GM12878 (cell line): ENCODE measurements around the gene MYNN. TPM values are rescaled to one million over a fixed set of nuclear protein-coding genes. Genes with fewer than 3 reads are reported as not detected.

ENCODE experiments used
- ATAC-seq: fragments of 200-7000 bp; cut with Tn5 transposase; 3 replicates; pipeline ENCODE4 v1.9.1; 2020; ENCODE audit warnings: mild to moderate bottlenecking, moderate library complexity
- BruUV-seq: library from RNA; stranded (reverse); fragments of 400-500 nt; replicated peaks from 2 replicates; lab custom pipeline; 2021; lab: Mats Ljungman, UMichigan
- CTCF ChIA-PET: fragments of 300-600 bp; sonication (Branson Sonifier 250); formaldehyde crosslinking; extraction: SDS; loops from one replicate; lab custom pipeline; 2021; ENCODE audit warnings: inconsistent platforms; lab: Yijun Ruan, JAX
- POLR2A ChIA-PET: fragments of 350-600 bp; formaldehyde crosslinking; extraction: SDS; loops from one replicate; lab custom pipeline; 2021; ENCODE audit warnings: inconsistent platforms; lab: Charles Lee
- RAD21 ChIA-PET: fragments of 300-600 bp; sonication (Branson Sonifier 250); formaldehyde crosslinking; loops from one replicate; lab custom pipeline; 2023; ENCODE audit warnings: antibody characterized with exemption; ENCODE audit not compliant: unreplicated experiment; lab: Charles Lee
- SMC1A ChIA-PET: fragments of 300-600 bp; sonication (Branson Sonifier 250); formaldehyde crosslinking; loops from one replicate; lab custom pipeline; 2023; ENCODE audit not compliant: unreplicated experiment, uncharacterized antibody; lab: Charles Lee
- DNase-seq: peaks from one replicate; pipeline ENCODE4 v3.0.0-alpha.2; 2011; ENCODE audit warnings: low read depth, low spot score
- FAIRE-seq: peaks from 3 replicates; lab custom pipeline; 2011; peaks lifted over from hg19 to GRCh38; lab: Jason Lieb, UNC
- H2AFZ ChIP-seq: 2 replicates; pipeline ENCODE4 v1.6.0; 2011; ENCODE audit warnings: low read depth, low read length, control low read depth; ENCODE audit not compliant: control insufficient read depth
- H3K27ac ChIP-seq: 2 replicates; pipeline ENCODE4 v1.5.1; 2011; ENCODE audit warnings: control low read depth; ENCODE audit not compliant: control insufficient read depth, insufficient read depth
- H3K27me3 ChIP-seq, 2 experiments: replicated peaks in 1 of 2; 2 replicates each; pipeline versions ENCODE4 v1.6.0 to v1.6.1; 2011; ENCODE audit warnings: low read length in 1 of 2; ENCODE audit not compliant: control insufficient read depth in 2 of 2, insufficient read depth in 2 of 2
- H3K36me3 ChIP-seq, 2 experiments: 2 replicates each; pipeline ENCODE4 v1.5.1; 2011; ENCODE audit warnings: low read length in 1 of 2; ENCODE audit not compliant: control insufficient read depth in 2 of 2, insufficient read depth in 2 of 2
- H3K4me1 ChIP-seq: 2 replicates; pipeline ENCODE4 v1.6.1; 2011; ENCODE audit warnings: mild to moderate bottlenecking, low read length, moderate library complexity, mixed read lengths; ENCODE audit not compliant: control insufficient read depth, insufficient read depth
- H3K4me2 ChIP-seq: 2 replicates; pipeline ENCODE4 v1.6.0; 2011; ENCODE audit warnings: control low read depth; ENCODE audit not compliant: control insufficient read depth, insufficient read depth
- H3K4me3 ChIP-seq: fragments of 200-600 bp; sonication (generic); 2 replicates; pipeline ENCODE4 v1.5.1; 2016
- H3K79me2 ChIP-seq: 2 replicates; pipeline ENCODE4 v1.6.0; 2011; ENCODE audit warnings: low read length; ENCODE audit not compliant: control insufficient read depth, insufficient read depth
- H3K9ac ChIP-seq: 2 replicates; pipeline ENCODE4 v1.8.0; 2011; ENCODE audit warnings: low read length, control low read depth, mixed read lengths; ENCODE audit not compliant: control insufficient read depth, insufficient read depth
- H3K9me3 ChIP-seq: replicated peaks from 3 replicates; pipeline ENCODE4 v1.5.1; 2011; ENCODE audit warnings: mild to moderate bottlenecking, low read length; ENCODE audit not compliant: control insufficient read depth, insufficient read depth
- H4K20me1 ChIP-seq: 2 replicates; pipeline ENCODE4 v1.6.0; 2011; ENCODE audit not compliant: control insufficient read depth, insufficient read depth
- EP300 ChIP-seq, 2 experiments: fragments of 150-350 bp in 1 of 2; IDR thresholded peaks; 2 replicates each; pipeline ENCODE4 v1.6.1; 2011 to 2012; ENCODE audit warnings: low read depth in 2 of 2, low read length in 2 of 2, borderline replicate concordance in 1 of 2, improper control_type of control experiment in 1 of 2, inconsistent platforms in 1 of 2; ENCODE audit not compliant: control insufficient read depth in 1 of 2
- JUND ChIP-seq: IDR thresholded peaks from 2 replicates; pipeline ENCODE4 v1.6.1; 2012; ENCODE audit warnings: low read depth, mild to moderate bottlenecking, low read length, improper control_type of control experiment, moderate library complexity
- MTA2 ChIP-seq: fragments of 450-650 bp; IDR thresholded peaks from 2 replicates; pipeline ENCODE4 v1.6.1; 2016; ENCODE audit warnings: low read depth, mild to moderate bottlenecking, moderate library complexity
- NFXL1 ChIP-seq: fragments of 450-650 bp; IDR thresholded peaks from 2 replicates; pipeline ENCODE4 v1.6.1; 2017; ENCODE audit warnings: antibody characterized with exemption, mild to moderate bottlenecking, borderline replicate concordance
- RUNX3 ChIP-seq: IDR thresholded peaks from 2 replicates; pipeline ENCODE4 v1.6.1; 2012; ENCODE audit warnings: low read length, inconsistent platforms
- SIX5 ChIP-seq: IDR thresholded peaks from 2 replicates; pipeline ENCODE4 v1.6.1; 2011; ENCODE audit warnings: mild to moderate bottlenecking, low read depth, low read length, moderate library complexity; ENCODE audit not compliant: severe bottlenecking
- STAT3 ChIP-seq: IDR thresholded peaks from 2 replicates; pipeline ENCODE4 v1.6.1; 2011; ENCODE audit warnings: low read depth, low read length, improper control_type of control experiment
- TAF1 ChIP-seq: IDR thresholded peaks from 2 replicates; pipeline ENCODE4 v1.6.1; 2011; ENCODE audit warnings: mild to moderate bottlenecking, low read depth, low read length, borderline replicate concordance
- TCF3 ChIP-seq: IDR thresholded peaks from 2 replicates; pipeline ENCODE4 v1.6.1; 2012; ENCODE audit warnings: low read depth, mild to moderate bottlenecking, low read length, borderline replicate concordance; ENCODE audit not compliant: insufficient read depth
- WRNIP1 ChIP-seq: IDR thresholded peaks from 2 replicates; pipeline ENCODE4 v1.6.1; 2011; ENCODE audit warnings: low read depth, low read length, improper control_type of control experiment, borderline replicate concordance
- YY1 ChIP-seq: IDR thresholded peaks from 2 replicates; pipeline ENCODE4 v1.6.1; 2011; ENCODE audit warnings: low read depth, mild to moderate bottlenecking, low read length
- WGBS: methylation state at CpG from one replicate; pipeline ENCODE4 v1.1.6; 2016; ENCODE audit warnings: low lambda C conversion rate; ENCODE audit not compliant: insufficient replicate concordance, insufficient coverage; ENCODE audit errors: missing lambda C conversion rate; 5-methylcytosine and 5-hydroxymethylcytosine counted together
- in situ Hi-C: fragments of 300-500 bp; cut with MboI; formaldehyde crosslinking; loops from 9 replicates; pipeline ENCODE4 v1.14.3; 2018; ENCODE audit warnings: mixed read lengths
- intact Hi-C: fragments of 100-400 bp; cut with micrococcal nuclease; formaldehyde crosslinking; loops from one replicate; pipeline ENCODE4 v1.14.2; 2022; ENCODE audit not compliant: unreplicated experiment
- polyA plus RNA-seq, 11 experiments: library from polyadenylated mRNA; depleted of rRNA in 4 of 11; unstranded in 6 of 11; stranded (reverse) in 5 of 11; fragments of >200 nt; fragmentation: Nextera tagmentation in 4 of 11; fragmentation: Illumina TruSeq in 1 of 11; extraction: Ambion mirVana in 4 of 11; extraction: Trizol in 1 of 11; gene quantifications; 1 replicate in 1 of 11; 2 replicates in 10 of 11; pipeline versions ENCODE4 v1.2.1 to v1.2.3, GENCODE V29; 2011 to 2016; ENCODE audit warnings: inconsistent platforms in 2 of 11, missing spikeins in 2 of 11, low read depth in 1 of 11
- total RNA-seq, 4 experiments: library from RNA; depleted of rRNA in 3 of 4; stranded (reverse); fragments of >200 nt in 3 of 4; fragmentation: Illumina TruSeq in 1 of 4; extraction: Trizol in 1 of 4; gene quantifications; 2 replicates each; pipeline versions ENCODE4 v1.2.1 to v1.2.3, GENCODE V29; 2013 to 2021
- TF ChIP-seq, protein P1 (sequence below): fragments of 450-650 bp; IDR thresholded peaks from 2 replicates; pipeline ENCODE4 v1.6.1; 2016; ENCODE audit warnings: mild to moderate bottlenecking
- TF ChIP-seq, protein P2 (sequence below): fragments of 450-650 bp; IDR thresholded peaks from 2 replicates; pipeline ENCODE4 v1.6.1; 2017; ENCODE audit warnings: mild to moderate bottlenecking

MYNN gene
- total and polyA plus RNA-seq, 10 of the 15 experiments (the other 5 are each of a cell fraction or from before 2014, with no cell fraction given) = 8.8 to 20.5 (median 15.8) TPM

DNA sequence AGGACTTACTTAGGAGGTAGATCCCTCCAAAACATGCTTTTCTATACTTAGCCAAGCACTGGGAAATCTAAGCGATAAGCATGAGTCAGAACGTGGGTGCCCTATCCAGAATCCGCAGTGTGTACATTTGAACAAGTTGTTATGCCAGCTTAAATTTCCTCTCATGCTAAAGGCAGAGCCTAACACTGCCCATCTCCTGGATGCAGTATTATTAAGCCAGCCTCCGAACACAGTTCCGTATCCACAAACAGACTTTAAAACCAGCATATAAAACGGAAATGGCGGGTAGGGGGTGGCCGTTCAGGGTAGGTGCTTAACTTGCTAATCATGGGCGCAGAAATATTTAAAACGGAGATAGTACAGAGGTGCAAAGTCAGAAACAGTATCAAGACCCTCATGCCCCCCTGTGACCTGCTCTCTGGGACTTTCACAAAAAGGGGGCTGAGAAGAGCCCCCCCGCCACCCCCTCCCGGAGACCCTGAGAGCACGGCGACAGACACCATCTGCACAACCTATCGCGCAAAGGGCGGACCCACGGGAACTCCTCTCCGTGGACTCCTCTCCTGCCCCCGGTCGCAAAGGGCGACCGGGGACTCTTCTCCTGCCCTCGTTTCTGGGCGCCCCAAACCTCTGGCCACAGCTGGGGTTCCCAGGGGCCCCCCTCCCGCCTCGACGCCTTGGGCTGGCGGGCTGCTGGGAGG lies 38.6 kb downstream of the MYNN start:
- no peaks in the 10 kb centered on the region for H3K27me3 ChIP-seq

More for the DNA sequence above, 38.6 kb downstream of the MYNN start:
- H2AFZ ChIP-seq = peak overlapping the region; percentile 94
- H3K4me3 ChIP-seq = peak overlapping the region; percentile 71
- RAD21 ChIA-PET = interaction anchor here (1.0 to 1.2 kb wide), 2 partner anchors 14 to 38 kb away, joined by 3 read pairs; no protein-coding TSS in a partner anchor
- no TSS peak for BruUV-seq
- CTCF ChIA-PET = interaction anchor here (0.6 to 1.9 kb wide), 5 partner anchors 17 to 232 kb away, joined by 3 to 5 read pairs (median 4); partner anchors contain the start of gene MYNN
- POLR2A ChIA-PET = interaction anchor here (0.9 kb wide), 1 partner anchor 156 kb away, joined by 3 read pairs; no protein-coding TSS in a partner anchor
- no peaks in the 10 kb centered on the region for H4K20me1 ChIP-seq
- SMC1A ChIA-PET = interaction anchor here (0.6 to 1.2 kb wide), 4 partner anchors 21 to 54 kb away, joined by 3 read pairs; partner anchors contain the start of gene MYNN
- peak overlapping the region; percentile 100 for H3K4me2 ChIP-seq
- intact Hi-C loops (no loop called here), in situ Hi-C loops (no loop called here)
- no peak for TF ChIP-seq EP300 (IDR thresholded peaks at IDR 0.05; ENCODE audit: borderline replicate concordance in 1 of 2, control insufficient read depth in 1 of 2, low read depth in 2 of 2, low read length in 2 of 2)
- TF ChIP-seq JUND = no peak
- no peak for TF ChIP-seq WRNIP1
- TF ChIP-seq SIX5 = no peak
- TF ChIP-seq STAT3 = no peak
- TF ChIP-seq, protein P1, sequence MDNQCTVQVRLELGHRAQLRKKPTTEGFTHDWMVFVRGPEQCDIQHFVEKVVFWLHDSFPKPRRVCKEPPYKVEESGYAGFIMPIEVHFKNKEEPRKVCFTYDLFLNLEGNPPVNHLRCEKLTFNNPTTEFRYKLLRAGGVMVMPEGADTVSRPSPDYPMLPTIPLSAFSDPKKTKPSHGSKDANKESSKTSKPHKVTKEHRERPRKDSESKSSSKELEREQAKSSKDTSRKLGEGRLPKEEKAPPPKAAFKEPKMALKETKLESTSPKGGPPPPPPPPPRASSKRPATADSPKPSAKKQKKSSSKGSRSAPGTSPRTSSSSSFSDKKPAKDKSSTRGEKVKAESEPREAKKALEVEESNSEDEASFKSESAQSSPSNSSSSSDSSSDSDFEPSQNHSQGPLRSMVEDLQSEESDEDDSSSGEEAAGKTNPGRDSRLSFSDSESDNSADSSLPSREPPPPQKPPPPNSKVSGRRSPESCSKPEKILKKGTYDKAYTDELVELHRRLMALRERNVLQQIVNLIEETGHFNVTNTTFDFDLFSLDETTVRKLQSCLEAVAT = no peak
- 0 out of 2 replicates have a peak, but pooled peaks have one; percentile 9 for TF ChIP-seq RUNX3
- TF ChIP-seq NFXL1 = 0 out of 2 replicates have a peak, but pooled peaks have one; percentile 3
- peak; percentile 64 for TF ChIP-seq YY1
- no peak for TF ChIP-seq TCF3
- TF ChIP-seq MTA2 = no peak
- TF ChIP-seq, protein P2, sequence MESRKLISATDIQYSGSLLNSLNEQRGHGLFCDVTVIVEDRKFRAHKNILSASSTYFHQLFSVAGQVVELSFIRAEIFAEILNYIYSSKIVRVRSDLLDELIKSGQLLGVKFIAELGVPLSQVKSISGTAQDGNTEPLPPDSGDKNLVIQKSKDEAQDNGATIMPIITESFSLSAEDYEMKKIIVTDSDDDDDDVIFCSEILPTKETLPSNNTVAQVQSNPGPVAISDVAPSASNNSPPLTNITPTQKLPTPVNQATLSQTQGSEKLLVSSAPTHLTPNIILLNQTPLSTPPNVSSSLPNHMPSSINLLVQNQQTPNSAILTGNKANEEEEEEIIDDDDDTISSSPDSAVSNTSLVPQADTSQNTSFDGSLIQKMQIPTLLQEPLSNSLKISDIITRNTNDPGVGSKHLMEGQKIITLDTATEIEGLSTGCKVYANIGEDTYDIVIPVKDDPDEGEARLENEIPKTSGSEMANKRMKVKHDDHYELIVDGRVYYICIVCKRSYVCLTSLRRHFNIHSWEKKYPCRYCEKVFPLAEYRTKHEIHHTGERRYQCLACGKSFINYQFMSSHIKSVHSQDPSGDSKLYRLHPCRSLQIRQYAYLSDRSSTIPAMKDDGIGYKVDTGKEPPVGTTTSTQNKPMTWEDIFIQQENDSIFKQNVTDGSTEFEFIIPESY = no peak
- TF ChIP-seq TAF1 = peak; percentile 25; the same call in 1 of the 2 replicates
- H3K36me3 ChIP-seq = no peaks in the 10 kb centered on the region
- H3K27ac ChIP-seq = no peak overlapping the region
- peak overlapping the region; percentile 53; the same call in 1 of the 2 replicates for H3K9ac ChIP-seq
- peaks cover 3% of the 10 kb centered on the region; the same call in 1 of the 3 replicates for H3K9me3 ChIP-seq
- FAIRE-seq (no peak), DNase-seq (no peak), ATAC-seq (peak; percentile 1; the same call in 2 of the 3 replicates)
- WGBS = 25% methylated on average over 28 of the region's 29 CpGs
- no peaks in the 10 kb centered on the region for H3K79me2 ChIP-seq
- peaks cover 12% of the 10 kb centered on the region for H3K4me1 ChIP-seq
